Ovary (tissue), 10 donors: ENCODE measurements around the gene PEG3. TPM values are rescaled to one million over a fixed set of nuclear protein-coding genes. Genes with fewer than 3 reads are reported as not detected.
A peak's percentile ranks its signal among the peaks of the same experiment; 100 is the strongest.

Source experiments
- DNase-seq, 5 donors: peaks; one replicate each; pipeline ENCODE4 v3.0.0-alpha.2; 2019 to 2020
- H3K27ac ChIP-seq, 2 donors: fragments of 200-600 bp; one replicate each; pipeline versions ENCODE4 v1.5.1 to v1.8.0; 2019 to 2022
- H3K27me3 ChIP-seq: fragments of 200-600 bp; one replicate; pipeline ENCODE4 v1.8.0; 2022
- H3K36me3 ChIP-seq: fragments of 200-600 bp; sonication (generic); one replicate; pipeline ENCODE4 v1.5.1; 2019
- H3K4me1 ChIP-seq: one replicate; pipeline ENCODE4 v1.8.1; 2013; ENCODE audit warnings: mild to moderate bottlenecking, moderate library complexity; ENCODE audit not compliant: insufficient read depth
- H3K4me3 ChIP-seq: fragments of 200-600 bp; sonication (generic); one replicate; pipeline ENCODE4 v1.5.1; 2017
- H3K9me3 ChIP-seq, 2 donors: fragments of 200-600 bp in 1 of 2; sonication (generic) in 1 of 2; one replicate each; pipeline versions ENCODE4 v1.5.1 to v1.8.1; 2013 to 2019; ENCODE audit warnings: mild to moderate bottlenecking in 1 of 2, moderate library complexity in 1 of 2
- CTCF ChIP-seq, 3 donors: fragments of 450-650 bp in 2 of 3; fragments of 200-600 bp in 1 of 3; IDR thresholded peaks; one replicate each; pipeline versions ENCODE4 v1.5.1 to v1.8.0; 2016 to 2022; ENCODE audit warnings: antibody characterized with exemption in 3 of 3, mild to moderate bottlenecking in 1 of 3
- EP300 ChIP-seq: sonication (generic); formaldehyde crosslinking; IDR thresholded peaks from one replicate; pipeline ENCODE4 v1.6.1; 2017; ENCODE audit warnings: antibody characterized with exemption
- POLR2A ChIP-seq: fragments of 450-650 bp; IDR thresholded peaks from one replicate; pipeline ENCODE4 v1.6.1; 2017; ENCODE audit warnings: antibody characterized with exemption, mild to moderate bottlenecking, moderate library complexity
- WGBS, 3 donors: extraction: QIAGEN DNeasy Blood & Tissue Kit in 1 of 3; methylation state at CpG; one replicate each; pipeline versions ENCODE4 v1.1.5 to v1.1.7; 2013 to 2017; 5-methylcytosine and 5-hydroxymethylcytosine counted together
- intact Hi-C, 4 donors: fragments of 100-400 bp; cut with DNase I; formaldehyde crosslinking; loops; one replicate each; pipeline versions ENCODE4 v1.11.0 to v1.15.1; 2022 to 2023
- long read RNA-seq, 3 donors: library from polyadenylated mRNA in 2 of 3; unstranded in 2 of 3; transcript quantifications; one replicate each; pipeline ENCODE4 v2.0.0 and lab custom pipeline, GENCODE V29; 2021 to 2026
- polyA plus RNA-seq, 2 donors: library from polyadenylated mRNA; stranded (reverse); fragments of 200-250 nt in 1 of 2; fragments of 350-450 nt in 1 of 2; fragmentation: Illumina TruSeq in 1 of 2; extraction: RNeasy Lipid Tissue Mini Kit (QIAGEN cat#74804) in 1 of 2; gene quantifications; one replicate each; pipeline ENCODE4 v1.2.3, GENCODE V29; 2013 to 2014
- total RNA-seq, 7 donors: library from RNA; depleted of rRNA in 2 of 7; stranded (reverse); fragments of >200 nt in 2 of 7; fragmentation: NEBNext Ultra II Directional in 3 of 7; extraction: Animal tissue kit (Norgen Biotek cat#: 25700) in 3 of 7; gene quantifications; one replicate each; pipeline versions ENCODE4 v1.1.0 to v1.2.4, GENCODE V29; 2016 to 2023
- donor health status: DM: no; HTN: no; CAD: no; lungs with moderate emphysema.
- donor health status: DM: no; HTN: no; CAD: no.
- donor health status: Bipolar disorder and iron deficiency.
- donor health status: DM: yes; HTN: yes; CAD: no.
- donor health status: DM: no; HTN: no; CAD: no.
- donor health status: DM: yes; HTN: yes; CAD: no.

The PEG3 gene
- total RNA-seq = 1,000 to 10,000 TPM in 1 of 7 donors, 100 to 1,000 TPM in 6; 146 to 1,197 (median 554) TPM
- 100 to 1,000 TPM; 104 to 303 TPM for polyA plus RNA-seq
- long read RNA-seq, donor 1, full-length matches to known transcripts = 187 of 490 reads
- long read RNA-seq, donor 1, partial matches to known transcripts = 13 of 490 reads
- long read RNA-seq, donor 1, other reads (novel, unspliced or antisense) = 290 of 490 reads
- long read RNA-seq, donor 2, full-length matches to known transcripts = 42 of 57 reads
- long read RNA-seq, donor 2, partial matches to known transcripts = 0 of 57 reads
- long read RNA-seq, donor 2, other reads (novel, unspliced or antisense) = 15 of 57 reads
- long read RNA-seq, donor 3, full-length matches to known transcripts = 50 of 124 reads
- long read RNA-seq, donor 3, partial matches to known transcripts = 3 of 124 reads
- long read RNA-seq, donor 3, other reads (novel, unspliced or antisense) = 71 of 124 reads

DNA sequence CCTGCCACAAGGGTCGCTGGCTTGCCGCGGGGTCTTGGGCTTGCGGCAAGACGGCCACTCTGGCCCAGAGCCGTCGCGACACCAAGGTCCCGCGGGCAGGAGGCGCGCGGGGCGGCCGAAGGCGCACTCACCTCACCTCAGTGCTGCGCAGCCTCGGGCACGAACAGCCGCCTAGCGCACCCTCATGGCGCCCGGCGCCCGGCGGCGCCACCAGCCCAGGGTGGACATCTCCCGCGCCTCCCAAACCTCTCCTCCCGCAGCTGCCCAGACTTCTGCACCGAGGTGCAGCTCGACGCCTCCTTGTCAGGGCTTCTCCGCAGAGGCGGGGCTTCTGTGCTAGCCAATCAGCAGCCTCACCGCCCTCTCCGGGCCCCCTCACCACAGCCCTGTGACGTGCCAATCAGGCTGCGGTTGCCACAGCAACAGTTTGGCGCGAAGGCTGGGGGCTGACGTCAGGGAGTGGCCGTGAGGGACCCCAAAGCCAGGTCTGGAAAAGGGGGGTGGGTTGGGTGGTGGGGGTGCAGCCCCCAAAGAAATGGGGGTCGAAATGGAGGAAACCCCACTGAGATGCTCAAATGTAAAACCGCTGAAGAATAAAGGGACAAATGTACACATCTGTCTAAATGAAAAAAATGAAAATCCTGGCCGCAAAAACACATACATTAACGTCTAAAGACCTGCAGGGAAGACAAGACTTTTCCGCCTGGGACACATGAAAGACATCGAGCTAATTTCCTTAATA, at the start of gene PEG3, which contains the start of gene ZIM2:
Gene PEG3, minus strand, starts transcription at position 276 of the 742 bp plus-strand sequence. CDS start 16,071 bp downstream, outside the sequence.
Gene ZIM2, minus strand, starts transcription at position 276 of the 742 bp plus-strand sequence. CDS start 16,449 bp downstream, outside the sequence.
- peak within 1 kb of the TSS; percentile 56 to 90 for H3K27ac ChIP-seq
- H3K36me3 ChIP-seq = no peaks in the 10 kb centered on the region
- intact Hi-C loops = loop anchor here in 1 of 4 donors (10.0 kb wide), 1 partner anchor 134 kb away; no protein-coding TSS in a partner anchor
- peak; percentile 94 to 95 (median 95) for DNase-seq
- peak; percentile 93 for TF ChIP-seq POLR2A
- TF ChIP-seq CTCF (IDR thresholded peaks at IDR 0.05) = no peak
- WGBS, 3 donors = 52 to 68% (median 57%) methylated on average over 36 to 49 of the region's 49 CpGs
- no peaks in the 10 kb centered on the region for H3K27me3 ChIP-seq
- H3K4me3 ChIP-seq = peak within 1 kb of the TSS; percentile 62
- H3K9me3 ChIP-seq = no peaks in the 10 kb centered on the region
- peaks cover 2% of the 10 kb centered on the region for H3K4me1 ChIP-seq

- H3K27ac ChIP-seq = peak overlapping the region in 1 of 2 donors; percentile 21
- peaks cover 4% of the 10 kb centered on the region for H3K4me1 ChIP-seq
- WGBS, 3 donors = 47 to 55% (median 51%) methylated on average over 14 of the region's 14 CpGs
- TF ChIP-seq POLR2A (no peak), EP300 (no peak), CTCF (IDR thresholded peaks at IDR 0.05) (no peak)
- H3K9me3 ChIP-seq = no peaks in the 10 kb centered on the region
- no peaks in the 10 kb centered on the region for H3K27me3 ChIP-seq
- no peaks in the 10 kb centered on the region for H3K36me3 ChIP-seq
- intact Hi-C loops = no loop called here
- DNase-seq = no peak
- no peak overlapping the region for H3K4me3 ChIP-seq
Measured at GRCh38 chr19:56885173-56885985, 44.9 kb upstream of the PEG3 start.

- Histone ChIP-seq H3K4me3 (no peak overlapping the region), H3K27me3 (no peaks in the 10 kb centered on the region), H3K36me3 (no peaks in the 10 kb centered on the region), H3K9me3 (no peaks in the 10 kb centered on the region), H3K27ac (no peak overlapping the region), H3K4me1 (peaks cover 4% of the 10 kb centered on the region)
- DNase-seq = no peak
- TF ChIP-seq EP300 (no peak), POLR2A (no peak), CTCF (IDR thresholded peaks at IDR 0.05) (no peak)
- intact Hi-C loops = no loop called here
- 81 to 89% (median 82%) methylated on average over 5 of the region's 5 CpGs for WGBS, 3 donors
Measured at GRCh38 chr19:56884441-56884840, 43.9 kb upstream of the PEG3 start.
